K562 (cell line): Measurements from ENCODE around the gene FBXL4. TPM values are rescaled to one million over a fixed set of nuclear protein-coding genes. Genes with fewer than 3 reads are reported as not detected.
A peak's percentile ranks its signal among the peaks of the same experiment; 100 is the strongest.

Experiments used
- ATAC-seq: fragments of 200-7000 bp; cut with Tn5 transposase; 3 replicates; pipeline ENCODE4 v1.9.1; 2020; ENCODE audit warnings: moderate library complexity
- BruUV-seq: library from RNA; stranded (reverse); fragments of 400-500 nt; replicated peaks from 2 replicates; lab custom pipeline; 2021; lab: Mats Ljungman, UMichigan
- CTCF ChIA-PET: fragments of 300-600 bp; formaldehyde crosslinking; extraction: SDS; loops from one replicate; lab custom pipeline; 2021; ENCODE audit warnings: low intra/inter-chr PET ratio; lab: Yijun Ruan, JAX
- POLR2A ChIA-PET: fragments of 300-600, 350-650 bp; sonication (Branson Sonifier 250); formaldehyde crosslinking; extraction: SDS; loops from one replicate; lab custom pipeline; 2021; ENCODE audit warnings: antibody characterized with exemption, inconsistent platforms; lab: Yijun Ruan, JAX
- DNase-seq, 4 experiments: peaks; one replicate each; pipeline versions ENCODE4 v3.0.0 to v3.0.0-alpha.2; 2011 to 2018; ENCODE audit warnings: low spot score in 3 of 4, mixed read lengths in 3 of 4; ENCODE audit errors: extremely low read depth in 1 of 4
- FAIRE-seq: peaks from 2 replicates; lab custom pipeline; 2011; peaks lifted over from hg19 to GRCh38; lab: Jason Lieb, UNC
- H2AFZ ChIP-seq: 2 replicates; pipeline ENCODE4 v1.6.0; 2011; ENCODE audit warnings: low read depth, low read length, control low read depth, inconsistent platforms
- H3K27ac ChIP-seq: fragments of 200-600 bp; 3 replicates; pipeline ENCODE4 v1.8.0; 2011; ENCODE audit warnings: low read depth, mild to moderate bottlenecking, control low read depth, inconsistent platforms, low read length, moderate library complexity, mixed read lengths; ENCODE audit errors: extremely low read depth
- H3K27me3 ChIP-seq, 2 experiments: fragments of 300-600 bp in 1 of 2; 2 replicates in 1 of 2; 3 replicates in 1 of 2; pipeline versions ENCODE4 v1.6.0 to v1.8.0; 2011; ENCODE audit warnings: inconsistent platforms in 2 of 2, low read length in 2 of 2, mild to moderate bottlenecking in 1 of 2, mixed read lengths in 1 of 2, moderate library complexity in 1 of 2; ENCODE audit not compliant: control insufficient read depth in 2 of 2, insufficient read depth in 2 of 2
- H3K36me3 ChIP-seq: fragments of 300-600 bp; 3 replicates; pipeline ENCODE4 v1.8.0; 2011; ENCODE audit warnings: mild to moderate bottlenecking, low read length, inconsistent platforms; ENCODE audit not compliant: control insufficient read depth, insufficient read depth
- H3K4me1 ChIP-seq, 2 experiments: fragments of 200-600 bp in 1 of 2; replicated peaks in 1 of 2; 2 replicates in 1 of 2; 3 replicates in 1 of 2; pipeline versions ENCODE4 v1.5.1 to v1.8.0; 2011; ENCODE audit warnings: inconsistent platforms in 2 of 2, low read length in 2 of 2, mild to moderate bottlenecking in 1 of 2, mixed read lengths in 1 of 2, moderate library complexity in 1 of 2; ENCODE audit not compliant: control insufficient read depth in 2 of 2, insufficient read depth in 2 of 2
- H3K4me2 ChIP-seq: 2 replicates; pipeline ENCODE4 v1.6.1; 2011; ENCODE audit warnings: low read length, control low read depth, inconsistent platforms, mixed read lengths; ENCODE audit not compliant: insufficient read depth
- H3K4me3 ChIP-seq: fragments of 200-600 bp; sonication (generic), shearing (Covaris generic); 2 replicates; pipeline ENCODE4 v1.5.1; 2016; ENCODE audit warnings: control low read depth, inconsistent platforms
- H3K79me2 ChIP-seq: fragments of 200-600 bp; 3 replicates; pipeline ENCODE4 v1.8.0; 2011; ENCODE audit warnings: low read length, inconsistent platforms; ENCODE audit not compliant: control insufficient read depth, insufficient read depth
- H3K9ac ChIP-seq, 2 experiments: 2 replicates each; pipeline versions ENCODE4 v1.6.0 to v1.6.1; 2011; ENCODE audit warnings: low read depth in 2 of 2, low read length in 2 of 2, control low read depth in 1 of 2, inconsistent platforms in 1 of 2, mild to moderate bottlenecking in 1 of 2, mixed read lengths in 1 of 2; ENCODE audit not compliant: insufficient read depth in 1 of 2
- H3K9me1 ChIP-seq: one replicate; pipeline ENCODE4 v1.6.0; 2011; ENCODE audit warnings: inconsistent platforms, mild to moderate bottlenecking, low read length, moderate library complexity; ENCODE audit not compliant: control insufficient read depth, insufficient read depth
- H3K9me3 ChIP-seq: replicated peaks from 2 replicates; pipeline ENCODE4 v1.5.1; 2011; ENCODE audit warnings: low read depth, low read length, inconsistent platforms; ENCODE audit not compliant: control insufficient read depth, insufficient read depth
- H4K20me1 ChIP-seq: replicated peaks from 2 replicates; pipeline ENCODE4 v1.6.1; 2011; ENCODE audit warnings: low read length, inconsistent platforms, mixed read lengths; ENCODE audit not compliant: control insufficient read depth, insufficient read depth
- CBX3 ChIP-seq, 2 experiments: IDR thresholded peaks; 1 replicate in 1 of 2; 2 replicates in 1 of 2; pipeline ENCODE4 v1.6.1; 2012; ENCODE audit warnings: inconsistent platforms in 2 of 2, low read length in 2 of 2, borderline replicate concordance in 1 of 2, control low read depth in 1 of 2
- ELF2 ChIP-seq: fragments of 250-450 bp; sonication (Bioruptor Pico); IDR thresholded peaks from 2 replicates; pipeline ENCODE4 v1.5.0; 2021; ENCODE audit warnings: mild to moderate bottlenecking
- NR2F6 ChIP-seq: fragments of 450-650 bp; formaldehyde crosslinking; IDR thresholded peaks from 2 replicates; pipeline ENCODE4 v1.4.0; 2020; ENCODE audit warnings: mild to moderate bottlenecking
- SRF ChIP-seq, 2 experiments: fragments of 250-450, 450-650 bp in 1 of 2; sonication (Bioruptor Pico) in 1 of 2; sonication (generic) in 1 of 2; formaldehyde crosslinking; IDR thresholded peaks; 2 replicates each; pipeline versions ENCODE4 v1.5.0 to v1.5.1; 2020 to 2022; ENCODE audit warnings: mild to moderate bottlenecking in 1 of 2, missing genetic modification reagents in 1 of 2
- ZNF431 ChIP-seq: sonication (generic); formaldehyde crosslinking; IDR thresholded peaks from 2 replicates; pipeline ENCODE4 v1.8.0; 2022; ENCODE audit warnings: mild to moderate bottlenecking, missing genetic modification reagents
- ZNF592 ChIP-seq: fragments of 450-650 bp; IDR thresholded peaks from 2 replicates; pipeline ENCODE4 v1.6.1; 2017; ENCODE audit warnings: antibody characterized with exemption, mild to moderate bottlenecking
- ZSCAN32 ChIP-seq: fragments of 450-650 bp; formaldehyde crosslinking; IDR thresholded peaks from 2 replicates; pipeline ENCODE4 v1.4.0; 2020; ENCODE audit warnings: mild to moderate bottlenecking, moderate library complexity
- WGBS: fragments of 100-300 bp; shearing (Covaris generic); methylation state at CpG from one replicate; pipeline ENCODE4 v1.1.6; 2016; ENCODE audit warnings: low coverage, mixed read lengths; ENCODE audit not compliant: insufficient coverage; ENCODE audit errors: missing lambda C conversion rate; 5-methylcytosine and 5-hydroxymethylcytosine counted together
- in situ Hi-C: fragments of 300-500 bp; cut with MboI; formaldehyde crosslinking; loops from 4 replicates; pipeline ENCODE4 v1.15.0; 2018; ENCODE audit warnings: inconsistent platforms, mixed read lengths
- intact Hi-C: fragments of 100-400 bp; cut with micrococcal nuclease; formaldehyde crosslinking; loops from 2 replicates; pipeline ENCODE4 v1.14.2; 2022
- polyA plus RNA-seq, 8 experiments: library from polyadenylated mRNA; depleted of rRNA in 4 of 8; stranded (reverse) in 5 of 8; unstranded in 3 of 8; fragments of >200 nt; fragmentation: Nextera tagmentation in 2 of 8; fragmentation: Illumina TruSeq in 1 of 8; extraction: Ambion mirVana in 2 of 8; extraction: Trizol in 1 of 8; gene quantifications; 2 replicates each; pipeline versions ENCODE4 v1.2.1 to v1.2.3, GENCODE V29; 2011 to 2014; ENCODE audit warnings: inconsistent platforms in 1 of 8, missing spikeins in 1 of 8
- total RNA-seq, 7 experiments: library from RNA; depleted of rRNA in 6 of 7; stranded (reverse); fragments of >200 nt in 6 of 7; fragmentation: Illumina TruSeq in 2 of 7; extraction: Trizol in 2 of 7; gene quantifications; 2 replicates each; pipeline versions ENCODE4 v1.2.1 to v1.2.3, GENCODE V29; 2011 to 2021; ENCODE audit warnings: low replicate concordance in 1 of 7
- TF ChIP-seq, protein P1 (sequence below), 2 experiments: IDR thresholded peaks in 1 of 2; conservative IDR thresholded peaks in 1 of 2; 2 replicates each; pipeline ENCODE4 v1.6.1; 2016; ENCODE audit warnings: low read depth in 2 of 2, mild to moderate bottlenecking in 1 of 2, missing compliant biosample characterization in 1 of 2, missing genetic modification characterization in 1 of 2, moderate library complexity in 1 of 2

FBXL4 gene
- total and polyA plus RNA-seq, 9 of the 15 experiments (the other 6 are each of a cell fraction or from before 2014, with no cell fraction given): 4.2 to 23.1 (median 7.7) TPM

DNA sequence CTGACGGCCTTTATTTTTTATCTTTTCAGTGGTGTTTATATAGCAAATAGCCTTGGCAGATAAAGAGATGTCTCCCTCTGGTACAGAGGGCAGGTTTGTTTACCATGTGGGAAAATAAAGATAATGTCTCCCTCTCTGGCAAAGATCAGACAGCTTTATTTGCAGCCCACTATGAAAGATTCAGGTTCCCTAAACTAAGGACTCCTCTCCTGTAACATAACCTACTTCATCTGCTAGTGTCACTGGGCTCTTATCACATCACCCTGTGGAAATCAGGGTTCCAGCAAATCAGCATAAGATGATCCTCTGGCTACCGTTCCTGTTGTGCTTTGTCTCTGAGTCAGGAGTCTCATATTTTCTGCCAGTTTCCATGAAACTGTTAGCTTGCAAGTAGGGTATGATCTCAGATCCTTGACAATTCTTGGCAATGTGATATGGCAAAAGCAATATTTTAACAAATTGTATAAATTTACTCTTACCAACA, 3.1 kb downstream of the FBXL4 start:
- Histone ChIP-seq H3K9me1 (no peaks in the 10 kb centered on the region), H3K4me3 (no peak overlapping the region), H3K9ac (no peak overlapping the region), H3K4me1 (peaks cover 4 to 17% of the 10 kb centered on the region in 2 experiments), H3K27ac (no peak overlapping the region), H3K36me3 (no peaks in the 10 kb centered on the region), H3K27me3 (no peaks in the 10 kb centered on the region), H3K9me3 (peaks cover 5% of the 10 kb centered on the region; the same call in 1 of the 2 replicates), H4K20me1 (no peaks in the 10 kb centered on the region), H3K79me2 (peaks cover 72% of the 10 kb centered on the region), H3K4me2 (peak overlapping the region; percentile 20; the same call in 1 of the 2 replicates), H2AFZ (no peak overlapping the region)
- ATAC-seq (no peak), DNase-seq (peak in 2 of 4 experiments; percentile 9 to 42), FAIRE-seq (peak; percentile 32)
- no TSS peak for BruUV-seq
- intact Hi-C loops: no loop called here
- 34% methylated on average over 2 of the region's 2 CpGs for WGBS
- in situ Hi-C loops: no loop called here
- CTCF ChIA-PET: no interaction called here
- TF ChIP-seq SRF (CRISPR knock-in tag; IDR thresholded peaks at IDR 0.05): no peak
- TF ChIP-seq ZNF592: no peak
- no peak for TF ChIP-seq CBX3 (IDR thresholded peaks at IDR 0.05; ENCODE audit: borderline replicate concordance in 1 of 2, low read length in 2 of 2)
- TF ChIP-seq, protein P1, sequence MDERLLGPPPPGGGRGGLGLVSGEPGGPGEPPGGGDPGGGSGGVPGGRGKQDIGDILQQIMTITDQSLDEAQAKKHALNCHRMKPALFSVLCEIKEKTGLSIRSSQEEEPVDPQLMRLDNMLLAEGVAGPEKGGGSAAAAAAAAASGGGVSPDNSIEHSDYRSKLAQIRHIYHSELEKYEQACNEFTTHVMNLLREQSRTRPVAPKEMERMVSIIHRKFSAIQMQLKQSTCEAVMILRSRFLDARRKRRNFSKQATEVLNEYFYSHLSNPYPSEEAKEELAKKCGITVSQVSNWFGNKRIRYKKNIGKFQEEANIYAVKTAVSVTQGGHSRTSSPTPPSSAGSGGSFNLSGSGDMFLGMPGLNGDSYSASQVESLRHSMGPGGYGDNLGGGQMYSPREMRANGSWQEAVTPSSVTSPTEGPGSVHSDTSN (CRISPR knock-in tag; IDR thresholded peaks at IDR 0.05; ENCODE audit: low read depth): no peak
- TF ChIP-seq, protein P1 (tag; conservative IDR thresholded peaks at IDR 0.05; ENCODE audit: low read depth): no peak
- no peak for TF ChIP-seq NR2F6
- no peak for TF ChIP-seq ZNF431 (CRISPR knock-in tag)
- TF ChIP-seq ZSCAN32: no peak
- no peak for TF ChIP-seq ELF2 (CRISPR knock-in tag)
- POLR2A ChIA-PET: interaction anchor here (0.6 kb wide), 1 partner anchor 38 kb away, joined by 3 read pairs; no protein-coding TSS in a partner anchor
